Sigmoid colon (tissue), 4 donors: Measurements from ENCODE around the gene MARCHF9.

Source experiments
- CTCF ChIP-seq, 4 experiments: fragments of 450-650 bp in 3 of 4; fragments of 200-600 bp in 1 of 4; IDR thresholded peaks; one replicate each; pipeline ENCODE4 v1.5.1; 2016 to 2019; ENCODE audit warnings: antibody characterized with exemption in 4 of 4, mild to moderate bottlenecking in 3 of 4, moderate library complexity in 2 of 4
- EP300 ChIP-seq, 4 donors: sonication (generic); formaldehyde crosslinking; IDR thresholded peaks; one replicate each; pipeline ENCODE4 v1.6.1; 2017; ENCODE audit warnings: antibody characterized with exemption in 4 of 4

- TF ChIP-seq CTCF (IDR thresholded peaks at IDR 0.05) (peak in 3 of 4 experiments; percentile 20 to 69 (median 42)), EP300 (IDR thresholded peaks at IDR 0.05) (no peak)
Observed at GRCh38 chr12:57756406-57757341, 1.8 kb downstream of the MARCHF9 start.
